DND-41 (cell line): ENCODE measurements around the gene TENT4B.

Experiments
- ATAC-seq: fragments of 200-7000 bp; cut with Tn5 transposase; 3 replicates; pipeline ENCODE4 v1.9.1; 2021; ENCODE audit warnings: low read depth; ENCODE audit not compliant: insufficient read depth
- DNase-seq: peaks from one replicate; pipeline ENCODE4 v3.0.0-alpha.2; 2020
- H2AFZ ChIP-seq: 2 replicates; pipeline ENCODE4 v1.6.0; 2012; ENCODE audit warnings: low read depth, low read length
- H3K27ac ChIP-seq: 2 replicates; pipeline ENCODE4 v1.5.1; 2012; ENCODE audit warnings: low read length, inconsistent platforms
- H3K27me3 ChIP-seq: fragments of 200-600 bp; sonication (generic); 2 replicates; pipeline ENCODE4 v1.6.0; 2012; ENCODE audit warnings: low read length, mild to moderate bottlenecking, inconsistent platforms; ENCODE audit not compliant: insufficient read depth, poor library complexity
- H3K36me3 ChIP-seq: 2 replicates; pipeline ENCODE4 v1.5.1; 2012; ENCODE audit warnings: low read length, inconsistent platforms; ENCODE audit not compliant: insufficient read depth
- H3K4me1 ChIP-seq: 2 replicates; pipeline ENCODE4 v1.5.1; 2012; ENCODE audit warnings: mild to moderate bottlenecking, low read length; ENCODE audit not compliant: insufficient read depth
- H3K4me2 ChIP-seq: 2 replicates; pipeline ENCODE4 v1.6.0; 2012; ENCODE audit warnings: mild to moderate bottlenecking, moderate library complexity, low read length, inconsistent platforms; ENCODE audit not compliant: insufficient read depth
- H3K4me3 ChIP-seq, 2 experiments: fragments of 200-600 bp in 1 of 2; shearing (Covaris generic) in 1 of 2; 2 replicates each; pipeline ENCODE4 v1.5.1; 2012 to 2016; ENCODE audit warnings: inconsistent platforms in 2 of 2, low read length in 2 of 2, mild to moderate bottlenecking in 2 of 2, low read depth in 1 of 2, moderate library complexity in 1 of 2
- H3K79me2 ChIP-seq: 2 replicates; pipeline ENCODE4 v1.6.0; 2012; ENCODE audit warnings: low read length, inconsistent platforms; ENCODE audit not compliant: insufficient read depth
- H3K9ac ChIP-seq: 2 replicates; pipeline ENCODE4 v1.6.0; 2012; ENCODE audit warnings: low read depth, mild to moderate bottlenecking, inconsistent platforms, low read length, moderate library complexity
- H3K9me3 ChIP-seq: 2 replicates; pipeline ENCODE4 v1.5.1; 2012; ENCODE audit warnings: low read length, moderate library complexity, mild to moderate bottlenecking, inconsistent platforms; ENCODE audit not compliant: insufficient read depth, severe bottlenecking
- H4K20me1 ChIP-seq: 2 replicates; pipeline ENCODE4 v1.6.0; 2012; ENCODE audit warnings: low read length; ENCODE audit not compliant: insufficient read depth
- EZH2 ChIP-seq: IDR thresholded peaks from 3 replicates; pipeline ENCODE4 v1.6.1; 2012; ENCODE audit warnings: borderline replicate concordance, low read depth, mild to moderate bottlenecking, moderate library complexity, low read length, inconsistent platforms; ENCODE audit not compliant: severe bottlenecking
- TF ChIP-seq, protein P1 (sequence below): IDR thresholded peaks from 2 replicates; pipeline ENCODE4 v1.5.1; 2012; ENCODE audit warnings: borderline replicate concordance, low read length, moderate library complexity, mild to moderate bottlenecking; ENCODE audit not compliant: poor library complexity, severe bottlenecking; ENCODE audit errors: extremely low read depth

The TENT4B gene

GRCh38 chr16:50279504-50279865 lies 126.4 kb downstream of the TENT4B start:
- TF ChIP-seq EZH2, result no peak
- TF ChIP-seq, protein P1, sequence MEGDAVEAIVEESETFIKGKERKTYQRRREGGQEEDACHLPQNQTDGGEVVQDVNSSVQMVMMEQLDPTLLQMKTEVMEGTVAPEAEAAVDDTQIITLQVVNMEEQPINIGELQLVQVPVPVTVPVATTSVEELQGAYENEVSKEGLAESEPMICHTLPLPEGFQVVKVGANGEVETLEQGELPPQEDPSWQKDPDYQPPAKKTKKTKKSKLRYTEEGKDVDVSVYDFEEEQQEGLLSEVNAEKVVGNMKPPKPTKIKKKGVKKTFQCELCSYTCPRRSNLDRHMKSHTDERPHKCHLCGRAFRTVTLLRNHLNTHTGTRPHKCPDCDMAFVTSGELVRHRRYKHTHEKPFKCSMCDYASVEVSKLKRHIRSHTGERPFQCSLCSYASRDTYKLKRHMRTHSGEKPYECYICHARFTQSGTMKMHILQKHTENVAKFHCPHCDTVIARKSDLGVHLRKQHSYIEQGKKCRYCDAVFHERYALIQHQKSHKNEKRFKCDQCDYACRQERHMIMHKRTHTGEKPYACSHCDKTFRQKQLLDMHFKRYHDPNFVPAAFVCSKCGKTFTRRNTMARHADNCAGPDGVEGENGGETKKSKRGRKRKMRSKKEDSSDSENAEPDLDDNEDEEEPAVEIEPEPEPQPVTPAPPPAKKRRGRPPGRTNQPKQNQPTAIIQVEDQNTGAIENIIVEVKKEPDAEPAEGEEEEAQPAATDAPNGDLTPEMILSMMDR, result no peak
- peaks cover 15% of the 10 kb centered on the region; the same call in 1 of the 2 replicates for H4K20me1 ChIP-seq

DNA sequence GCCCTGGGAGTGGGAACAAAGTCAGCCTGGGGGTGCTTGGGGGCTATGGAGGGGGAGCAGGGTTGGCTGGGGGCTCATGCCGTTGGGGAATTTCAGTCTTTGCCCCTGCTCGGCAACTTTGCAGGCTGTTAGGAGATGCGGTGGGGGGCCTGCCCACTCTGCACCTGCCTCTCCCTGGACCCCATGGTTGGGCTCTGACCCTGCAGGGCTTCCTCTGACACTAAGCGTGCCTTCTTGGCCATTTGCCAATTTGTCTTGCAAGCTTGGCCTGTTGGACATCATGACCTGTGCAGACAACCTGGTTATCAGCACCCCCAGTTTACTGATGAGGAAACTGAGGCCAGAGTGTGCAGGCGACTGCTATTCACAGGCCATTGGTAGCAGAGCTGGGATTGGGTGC lies 127.8 kb downstream of the TENT4B start:
- H3K27ac ChIP-seq, result no peak overlapping the region

More at GRCh38 chr16:50279504-50279865, 126.4 kb downstream of the TENT4B start:
- H3K9ac ChIP-seq, result no peak overlapping the region
- no peak overlapping the region for H3K4me2 ChIP-seq
- no peak overlapping the region for H3K27ac ChIP-seq
- H3K79me2 ChIP-seq, result no peaks in the 10 kb centered on the region
- no peak overlapping the region for H3K4me3 ChIP-seq
- no peaks in the 10 kb centered on the region for H3K27me3 ChIP-seq
- ATAC-seq, result no peak
- H2AFZ ChIP-seq, result no peak overlapping the region
- H3K9me3 ChIP-seq, result no peaks in the 10 kb centered on the region
- no peaks in the 10 kb centered on the region for H3K36me3 ChIP-seq
- H3K4me1 ChIP-seq, result no peaks in the 10 kb centered on the region
- no peak for DNase-seq

More for the DNA sequence above, 127.8 kb downstream of the TENT4B start:
- Histone ChIP-seq H3K4me3 (no peak overlapping the region), H3K4me2 (no peak overlapping the region), H3K79me2 (no peaks in the 10 kb centered on the region), H3K9me3 (no peaks in the 10 kb centered on the region), H3K36me3 (no peaks in the 10 kb centered on the region), H3K9ac (no peak overlapping the region), H3K4me1 (no peaks in the 10 kb centered on the region), H2AFZ (no peak overlapping the region), H4K20me1 (peaks cover 11% of the 10 kb centered on the region; the same call in 1 of the 2 replicates), H3K27me3 (no peaks in the 10 kb centered on the region)
- DNase-seq (no peak), ATAC-seq (no peak)
- TF ChIP-seq EZH2, result no peak
- TF ChIP-seq, protein P1, result no peak
